Activated CD4-positive, alpha-beta T cell treated with anti-CD3 and anti-CD28 coated beads for 36 hours (primary cell): Measurements from ENCODE around the gene PDXK. TPM values are rescaled to one million over a fixed set of nuclear protein-coding genes. Genes with fewer than 3 reads are reported as not detected.
"Not testable (repeated sequence)": the region's sequence is repeated elsewhere in the genome, so short reads cannot be mapped to it uniquely, and the experiment has no call there.

Experiments used
- ATAC-seq: fragments of 200-7000 bp; cut with Tn5 transposase; one replicate; pipeline ENCODE4 v1.10.0; 2021; ENCODE audit warnings: mild to moderate bottlenecking, moderate library complexity
- CTCF ChIA-PET: fragments of 350-600 bp; sonication (Branson Sonifier 250); formaldehyde crosslinking; loops from one replicate; lab custom pipeline; 2021; ENCODE audit warnings: antibody characterized with exemption; lab: Charles Lee
- POLR2A ChIA-PET: fragments of 350-600 bp; sonication (Branson Sonifier 250); formaldehyde crosslinking; loops from one replicate; lab custom pipeline; 2021; ENCODE audit warnings: antibody characterized with exemption, inconsistent platforms; lab: Charles Lee
- DNase-seq: peaks from one replicate; pipeline ENCODE4 v3.0.0-alpha.2; 2020
- H3K27ac Mint-ChIP-seq: one replicate; pipeline ENCODE4 v1.8.0; 2021; ENCODE audit warnings: mixed read lengths
- H3K27me3 Mint-ChIP-seq: one replicate; pipeline ENCODE4 v1.8.0; 2021; ENCODE audit warnings: mixed read lengths
- H3K36me3 Mint-ChIP-seq: one replicate; pipeline ENCODE4 v1.8.0; 2021; ENCODE audit warnings: low read depth, mixed read lengths
- H3K4me1 Mint-ChIP-seq: one replicate; pipeline ENCODE4 v1.8.0; 2021; ENCODE audit warnings: mixed read lengths
- H3K4me3 Mint-ChIP-seq: one replicate; pipeline ENCODE4 v1.8.0; 2021; ENCODE audit warnings: mild to moderate bottlenecking, moderate library complexity, mixed read lengths
- H3K9me3 Mint-ChIP-seq: one replicate; pipeline ENCODE4 v1.8.0; 2021; ENCODE audit warnings: low read depth, mixed read lengths
- intact Hi-C, 2 experiments: fragments of 100-400 bp; cut with DNase I in 1 of 2; cut with micrococcal nuclease in 1 of 2; formaldehyde crosslinking; loops; one replicate each; pipeline versions ENCODE4 v1.14.2 to v1.15.1; 2022 to 2024; cut with DNase I, micrococcal nuclease
- total RNA-seq, 2 experiments: library from RNA; stranded (reverse); gene quantifications; one replicate each; pipeline ENCODE4 v1.2.3, GENCODE V29; 2021

Gene PDXK
- total RNA-seq = 100 to 1,000 TPM in 1 of 2 experiments, 10 to 100 TPM in 1; 96.9 to 117 TPM

DNA sequence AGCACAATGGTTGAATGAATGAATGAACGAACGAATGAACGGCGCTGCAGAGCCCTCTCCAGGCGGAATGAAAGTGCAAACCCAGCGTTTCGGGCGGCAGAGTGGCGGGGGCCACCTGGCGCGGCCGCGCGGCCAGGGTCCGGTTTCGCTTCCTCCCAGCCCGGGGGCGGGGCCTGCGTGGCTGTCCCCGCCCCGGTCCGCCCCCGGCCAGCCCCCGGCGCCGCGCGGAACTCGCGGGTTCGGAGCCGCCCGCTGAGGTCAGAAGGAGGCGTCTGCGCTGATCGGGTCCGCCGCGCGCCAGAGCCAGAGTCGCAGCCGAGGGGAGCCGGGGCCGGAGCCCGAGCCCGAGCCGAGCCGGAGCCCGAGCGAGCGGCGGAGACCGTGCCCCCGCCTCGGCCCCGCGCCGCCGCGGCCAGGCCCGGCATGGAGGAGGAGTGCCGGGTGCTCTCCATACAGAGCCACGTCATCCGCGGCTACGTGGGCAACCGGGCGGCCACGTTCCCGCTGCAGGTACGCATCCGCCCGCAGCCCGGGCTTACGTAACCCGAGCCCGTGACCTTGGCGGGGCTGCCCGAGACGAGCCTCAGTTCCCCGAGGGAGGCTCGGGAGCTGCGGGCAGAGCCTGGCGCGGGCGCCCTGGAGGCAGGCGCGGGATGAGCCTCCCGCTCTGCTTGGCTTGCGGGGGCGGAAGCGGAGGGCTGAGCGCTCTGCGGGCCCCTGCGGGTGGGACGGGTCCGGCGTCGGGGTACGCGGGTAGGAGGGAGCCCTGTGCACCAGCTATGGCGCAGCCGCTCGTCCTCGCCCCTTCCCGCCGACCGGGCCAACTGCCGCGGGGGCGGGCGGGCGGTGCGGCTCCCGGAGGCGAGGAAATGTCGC is at the start of gene PDXK:
TSS of gene PDXK (plus strand) at position 258 of the 876 bp plus-strand sequence. CDS start at position 424, 166 bp downstream.
- peaks cover 27% of the 10 kb centered on the region for H3K4me1 Mint-ChIP-seq
- peak; percentile 82 for ATAC-seq
- intact Hi-C loops = loop anchor here in 1 of 2 experiments (1.0 to 2.0 kb wide), 5 partner anchors 9 to 745 kb away; partner anchors contain the start of genes HSF2BP, PKNOX1, RRP1 and RRP1B

DNA sequence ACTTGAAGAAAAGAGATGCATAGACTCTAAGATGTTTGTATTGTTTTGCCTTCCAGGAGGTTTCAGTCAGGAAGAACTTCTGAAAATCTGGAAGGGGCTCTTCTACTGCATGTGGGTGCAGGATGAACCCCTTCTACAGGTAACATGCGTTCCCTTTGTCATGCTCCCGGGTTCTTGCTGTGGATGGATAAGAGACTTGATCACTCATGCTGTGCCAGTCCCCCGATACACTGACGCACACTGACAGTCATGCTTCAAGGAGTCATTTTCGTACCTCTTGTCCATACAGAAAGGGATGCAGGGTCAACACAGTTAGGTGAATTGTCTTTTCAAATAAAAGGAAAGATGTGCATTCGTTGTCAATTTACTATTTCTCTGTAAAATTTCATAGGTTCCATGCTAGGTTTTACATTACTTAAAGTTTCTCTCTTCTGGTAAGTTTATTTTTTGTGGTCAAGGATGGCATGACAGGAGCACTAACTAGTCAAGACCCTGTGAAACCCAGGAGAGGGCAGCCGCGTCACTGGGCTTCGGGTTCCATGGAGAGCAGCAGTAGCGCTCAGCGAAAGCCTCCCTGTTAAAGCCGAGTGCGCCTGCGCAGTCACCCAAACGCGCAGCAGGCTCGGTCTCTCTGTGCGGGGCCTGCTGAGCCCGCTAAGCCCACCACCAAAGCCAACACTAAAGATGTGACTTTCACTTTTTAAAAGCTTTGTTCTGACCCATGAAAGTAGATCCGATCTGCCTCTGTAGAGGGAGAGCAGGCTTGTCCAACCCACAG is 48.9 kb upstream of the PDXK start:
- CTCF ChIA-PET = no interaction called here
- Mint-ChIP-seq H3K27me3 (no peaks in the 10 kb centered on the region), H3K9me3 (no peaks in the 10 kb centered on the region), H3K27ac (no peak overlapping the region), H3K4me3 (no peak overlapping the region), H3K4me1 (peaks cover 16% of the 10 kb centered on the region), H3K36me3 (peaks cover 57% of the 10 kb centered on the region)
- intact Hi-C loops = no loop called here
- DNase-seq (no peak), ATAC-seq (no peak)
- POLR2A ChIA-PET = no interaction called here

More for the DNA sequence above, at the start of gene PDXK:
- H3K27ac Mint-ChIP-seq = peak within 1 kb of the TSS; percentile 74
- H3K27me3 Mint-ChIP-seq = no peaks in the 10 kb centered on the region
- H3K36me3 Mint-ChIP-seq = peaks cover 10% of the 10 kb centered on the region
- peak; percentile 86 for DNase-seq
- H3K9me3 Mint-ChIP-seq = no peaks in the 10 kb centered on the region
- H3K4me3 Mint-ChIP-seq = peak within 1 kb of the TSS; percentile 82
- CTCF ChIA-PET = interaction anchor here (0.6 to 1.0 kb wide), 2 partner anchors 9 to 15 kb away, joined by 4 to 5 read pairs; no protein-coding TSS in a partner anchor
- POLR2A ChIA-PET = interaction anchor here (1.9 kb wide), 1 partner anchor 10 kb away, joined by 13 read pairs; no protein-coding TSS in a partner anchor

DNA sequence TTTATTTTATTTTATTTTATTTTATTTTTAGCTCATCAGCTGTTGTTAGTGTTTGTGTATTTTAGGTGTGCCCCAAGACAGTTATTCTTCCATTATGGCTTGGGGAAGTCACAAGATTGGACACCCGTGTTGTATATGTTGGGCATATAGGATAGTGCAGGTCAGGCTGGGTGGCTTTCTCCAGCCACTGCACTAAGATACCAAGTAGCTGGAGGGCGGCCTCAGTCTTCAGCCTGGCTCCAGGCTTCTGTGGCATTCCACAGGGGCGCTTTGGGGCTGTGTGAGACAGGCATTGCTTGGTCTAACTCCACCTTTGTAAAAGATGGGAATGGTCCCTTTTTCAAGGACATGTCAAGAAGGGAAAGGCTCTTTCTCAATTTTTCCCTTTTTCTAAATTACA is 43.1 kb upstream of the PDXK start:
- ATAC-seq = no peak
- Mint-ChIP-seq H3K9me3 (no peaks in the 10 kb centered on the region), H3K27ac (no peak overlapping the region), H3K4me3 (no peak overlapping the region), H3K36me3 (peaks cover 67% of the 10 kb centered on the region), H3K4me1 (peaks cover 2% of the 10 kb centered on the region), H3K27me3 (no peaks in the 10 kb centered on the region)
- POLR2A ChIA-PET = no interaction called here
- intact Hi-C loops = no loop called here
- CTCF ChIA-PET = interaction anchor here (0.8 kb wide), 3 partner anchors 11 to 1375 kb away, joined by 3 to 5 read pairs (median 3); no protein-coding TSS in a partner anchor
- DNase-seq = no peak

DNA sequence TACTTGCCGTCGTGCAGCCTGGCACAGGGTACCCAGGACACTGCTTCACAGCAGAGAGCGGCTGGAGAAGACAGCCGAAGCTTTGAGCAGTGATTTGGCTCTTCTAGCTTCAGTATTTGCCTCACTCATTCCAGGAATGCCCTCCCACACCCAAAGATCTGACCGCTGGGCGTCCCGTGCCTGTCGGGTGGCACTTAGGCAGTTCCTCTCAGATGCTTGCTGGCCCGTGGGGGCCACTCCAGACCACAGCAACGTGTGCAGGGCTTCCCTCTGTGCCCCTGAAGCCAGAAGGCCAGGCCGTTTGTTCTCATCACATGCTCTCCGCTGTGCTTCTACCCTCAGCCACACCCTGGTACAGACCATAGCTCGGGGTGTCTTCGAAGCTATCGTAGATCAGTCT is 42.5 kb upstream of the PDXK start:
- ChIA-PET POLR2A (no interaction called here), CTCF (interaction anchor here (0.8 kb wide), 3 partner anchors 12 to 1374 kb away, joined by 3 to 5 read pairs (median 3); no protein-coding TSS in a partner anchor)
- Mint-ChIP-seq H3K4me1 (peaks cover 2% of the 10 kb centered on the region), H3K27me3 (no peaks in the 10 kb centered on the region), H3K27ac (no peak overlapping the region), H3K9me3 (no peaks in the 10 kb centered on the region), H3K4me3 (no peak overlapping the region), H3K36me3 (peaks cover 66% of the 10 kb centered on the region)
- no peak for DNase-seq
- intact Hi-C loops = no loop called here
- ATAC-seq = no peak

DNA sequence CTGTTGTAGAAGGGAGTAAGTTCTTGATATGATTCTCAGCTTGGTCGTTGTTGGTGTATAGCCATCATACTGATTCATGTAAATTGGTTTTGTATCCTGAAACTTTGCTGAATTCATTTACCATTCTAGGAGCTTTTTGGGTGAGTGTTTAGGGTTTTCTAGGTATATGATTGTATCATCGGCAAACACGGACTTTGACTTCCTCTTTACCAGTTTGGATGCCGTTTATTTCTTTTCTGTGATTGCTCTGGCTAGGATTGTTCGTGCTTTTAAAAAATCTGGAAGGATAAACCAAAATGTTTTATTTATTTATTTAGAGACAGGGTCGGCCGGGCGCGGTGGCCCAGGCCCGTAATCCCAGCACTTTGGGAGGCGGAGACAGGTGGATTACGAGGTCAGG is 39.0 kb upstream of the PDXK start:
- Mint-ChIP-seq H3K9me3 (no peaks in the 10 kb centered on the region), H3K27ac (peak overlapping the region; percentile 4), H3K4me1 (peaks cover 2% of the 10 kb centered on the region), H3K4me3 (no peak overlapping the region), H3K36me3 (peaks cover 65% of the 10 kb centered on the region), H3K27me3 (no peaks in the 10 kb centered on the region)
- ChIA-PET CTCF (no interaction called here), POLR2A (no interaction called here)
- no peak for ATAC-seq
- DNase-seq = no peak
- intact Hi-C loops = no loop called here

DNA sequence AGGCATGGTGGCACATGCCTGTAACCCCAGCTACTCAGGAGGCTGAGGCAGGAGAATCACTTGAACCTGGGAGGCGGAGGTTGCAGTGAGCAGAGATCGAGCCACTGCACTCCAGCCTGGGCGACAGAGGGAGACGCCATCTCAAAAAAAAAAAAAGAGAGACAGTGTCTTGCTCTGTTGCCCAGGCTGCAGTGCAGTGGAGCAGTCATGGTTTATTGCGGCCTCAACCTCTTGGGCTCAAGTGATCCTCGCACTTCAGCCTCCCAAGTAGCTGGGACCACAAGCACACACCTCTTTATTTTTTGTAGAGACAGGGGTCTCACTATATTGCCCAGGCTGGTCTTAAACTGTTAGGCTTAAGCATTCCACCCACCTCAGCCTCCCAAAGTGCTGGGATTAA is 38.5 kb upstream of the PDXK start:
- POLR2A ChIA-PET, H3K27me3 Mint-ChIP-seq, H3K27ac Mint-ChIP-seq, H3K4me1 Mint-ChIP-seq, intact Hi-C loops, CTCF ChIA-PET, ATAC-seq, DNase-seq, H3K4me3 Mint-ChIP-seq, H3K9me3 Mint-ChIP-seq: not testable (repeated sequence)
- peaks cover 65% of the 10 kb centered on the region for H3K36me3 Mint-ChIP-seq

DNA sequence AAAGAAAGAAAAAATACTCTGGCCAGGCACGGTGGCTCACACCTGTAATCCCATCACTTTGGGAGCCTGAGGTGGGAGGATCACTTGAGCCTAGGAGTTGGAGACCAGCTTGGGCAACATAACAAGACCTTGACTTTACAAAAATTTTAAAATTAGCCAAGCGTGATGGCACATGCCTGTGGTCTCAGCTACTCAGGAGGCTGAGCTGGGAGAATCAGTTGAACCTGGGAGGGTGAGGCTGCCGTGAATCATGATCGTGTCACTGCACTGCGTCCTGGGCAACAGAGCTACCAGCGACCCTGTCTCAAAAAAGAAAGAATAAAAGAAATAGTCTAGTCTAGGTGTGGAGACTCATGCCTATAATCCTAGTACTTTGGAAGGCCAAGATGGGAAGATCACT is 37.3 kb upstream of the PDXK start:
- H3K4me3 Mint-ChIP-seq = no peak overlapping the region
- intact Hi-C loops = no loop called here
- POLR2A ChIA-PET = no interaction called here
- no peak for DNase-seq
- no peak overlapping the region for H3K27ac Mint-ChIP-seq
- H3K27me3 Mint-ChIP-seq = no peaks in the 10 kb centered on the region
- no peaks in the 10 kb centered on the region for H3K9me3 Mint-ChIP-seq
- CTCF ChIA-PET = interaction anchor here (0.7 kb wide), 1 partner anchor 12 kb away, joined by 4 read pairs; no protein-coding TSS in a partner anchor
- ATAC-seq = no peak
- peaks cover 2% of the 10 kb centered on the region for H3K4me1 Mint-ChIP-seq
- H3K36me3 Mint-ChIP-seq = peaks cover 68% of the 10 kb centered on the region

DNA sequence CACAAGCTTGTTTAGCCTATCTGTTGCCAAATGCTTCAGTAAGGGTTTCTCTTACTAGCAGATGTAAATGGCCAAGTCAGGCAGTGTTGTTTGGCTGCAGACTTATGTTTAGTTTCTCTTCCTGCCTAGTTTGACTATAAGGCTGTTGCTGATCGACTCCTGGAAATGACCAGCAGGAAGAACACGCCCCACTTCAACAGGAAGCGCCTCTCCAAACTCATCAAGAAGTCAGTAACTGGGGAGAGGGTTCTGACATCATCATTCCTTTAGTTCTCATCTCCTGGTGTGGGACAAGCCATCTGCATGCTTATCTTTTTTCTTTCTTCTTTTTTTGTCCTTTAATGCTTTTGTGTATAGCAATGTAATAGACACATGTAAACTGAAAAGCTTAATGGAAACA is 34.5 kb upstream of the PDXK start:
- Mint-ChIP-seq H3K4me1 (no peaks in the 10 kb centered on the region), H3K9me3 (no peaks in the 10 kb centered on the region), H3K27ac (no peak overlapping the region), H3K4me3 (no peak overlapping the region), H3K36me3 (peaks cover 57% of the 10 kb centered on the region), H3K27me3 (no peaks in the 10 kb centered on the region)
- ATAC-seq = no peak
- ChIA-PET CTCF (no interaction called here), POLR2A (no interaction called here)
- intact Hi-C loops = no loop called here
- DNase-seq = no peak

DNA sequence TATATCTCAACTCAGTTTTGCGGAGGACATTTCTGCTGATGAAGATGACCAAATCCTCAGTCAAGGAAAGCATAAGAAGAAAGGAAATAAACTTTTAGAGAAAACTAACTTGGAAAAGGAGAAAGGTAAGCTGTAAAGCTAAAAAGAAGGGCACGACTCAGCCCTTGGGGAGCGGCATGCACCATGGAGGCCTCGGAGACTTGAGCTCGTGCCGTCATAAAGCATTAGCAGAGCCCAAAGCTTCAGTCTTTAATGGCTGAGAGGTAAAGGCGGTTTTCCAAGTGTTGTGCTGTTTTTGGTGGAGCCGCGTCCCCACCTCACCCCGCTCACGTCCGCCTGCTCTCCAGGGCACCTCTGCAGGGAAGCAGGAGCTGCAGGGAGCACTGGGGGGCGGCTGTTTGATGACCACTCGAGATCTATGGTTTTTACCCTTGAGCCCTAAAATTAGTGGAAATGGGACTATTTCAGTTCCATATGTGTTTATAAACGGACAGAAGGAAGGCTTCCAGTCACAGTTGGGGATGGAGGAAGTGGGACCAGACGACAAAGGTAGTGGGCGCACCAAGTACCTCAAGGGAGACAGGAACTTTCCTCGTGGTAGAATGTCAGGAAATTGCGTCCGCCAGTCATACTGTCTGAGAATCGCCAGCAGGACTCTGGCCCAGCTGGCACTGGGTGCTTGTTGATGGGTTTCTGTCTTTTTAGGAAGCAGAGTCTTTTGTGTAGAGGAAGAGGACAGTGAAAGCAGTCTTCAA is 31.9 kb upstream of the PDXK start:
- Mint-ChIP-seq H3K27ac (no peak overlapping the region), H3K4me1 (no peaks in the 10 kb centered on the region), H3K27me3 (no peaks in the 10 kb centered on the region), H3K36me3 (peaks cover 59% of the 10 kb centered on the region), H3K4me3 (no peak overlapping the region), H3K9me3 (no peaks in the 10 kb centered on the region)
- no peak for ATAC-seq
- intact Hi-C loops = loop anchor here in 1 of 2 experiments (5.0 kb wide), 1 partner anchor 50 kb away; no protein-coding TSS in a partner anchor
- no peak for DNase-seq
- ChIA-PET POLR2A (no interaction called here), CTCF (interaction anchor here (0.6 to 0.9 kb wide), 2 partner anchors 40 to 42 kb away, joined by 3 to 4 read pairs; no protein-coding TSS in a partner anchor)

DNA sequence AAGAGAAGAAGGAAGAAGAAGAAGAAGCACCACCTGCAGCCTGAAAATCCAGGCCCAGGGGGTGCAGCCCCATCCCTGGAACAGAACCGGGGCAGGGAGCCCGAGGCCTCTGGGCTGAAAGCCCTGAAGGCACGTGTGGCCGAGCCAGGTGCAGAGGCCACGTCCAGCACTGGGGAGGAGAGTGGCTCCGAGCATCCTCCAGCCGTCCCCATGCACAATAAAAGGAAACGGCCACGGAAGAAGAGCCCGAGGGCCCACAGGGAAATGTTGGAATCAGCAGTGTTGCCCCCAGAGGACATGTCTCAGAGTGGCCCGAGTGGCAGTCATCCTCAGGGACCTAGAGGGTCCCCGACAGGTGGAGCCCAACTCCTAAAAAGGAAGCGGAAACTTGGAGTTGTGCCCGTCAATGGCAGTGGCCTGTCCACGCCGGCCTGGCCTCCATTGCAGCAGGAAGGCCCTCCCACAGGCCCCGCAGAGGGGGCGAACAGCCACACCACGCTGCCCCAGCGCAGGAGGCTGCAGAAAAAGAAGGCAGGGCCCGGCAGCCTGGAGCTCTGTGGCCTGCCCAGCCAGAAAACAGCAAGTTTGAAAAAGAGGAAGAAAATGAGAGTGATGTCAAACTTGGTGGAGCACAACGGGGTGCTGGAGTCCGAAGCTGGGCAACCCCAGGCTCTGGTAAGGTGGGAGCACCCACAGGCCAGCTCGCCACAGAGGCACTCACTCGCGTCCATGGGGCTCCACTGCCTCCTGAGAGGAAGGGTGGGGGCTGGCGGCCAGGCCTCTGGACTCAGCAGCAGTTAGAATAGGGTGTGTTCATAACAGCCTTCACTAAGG is 31.1 kb upstream of the PDXK start:
- Mint-ChIP-seq H3K4me1 (no peaks in the 10 kb centered on the region), H3K9me3 (no peaks in the 10 kb centered on the region), H3K27me3 (no peaks in the 10 kb centered on the region), H3K4me3 (no peak overlapping the region), H3K36me3 (peaks cover 56% of the 10 kb centered on the region), H3K27ac (no peak overlapping the region)
- ATAC-seq (no peak), DNase-seq (no peak)
- ChIA-PET CTCF (no interaction called here), POLR2A (no interaction called here)
- intact Hi-C loops = loop anchor here in 1 of 2 experiments (5.0 kb wide), 1 partner anchor 50 kb away; no protein-coding TSS in a partner anchor
